ENCODE measurements around the gene ZNF620. TPM values are rescaled to one million over a fixed set of nuclear protein-coding genes. Genes with fewer than 3 reads are reported as not detected.

ZNF620 gene
- total RNA-seq (2021): 27.1 and 27.5 TPM in 2 replicates
- long read RNA-seq, transcript ZNF620-201 (5 exons, 3,291 nt): minor isoform, 38 of 264 reads
- long read RNA-seq, transcript ZNF620-202 (3 exons, 2,022 nt): major isoform, 115 of 264 reads
- long read RNA-seq, transcript ZNF620-203 (5 exons, 533 nt): minor isoform, 7 of 264 reads
- long read RNA-seq, partial matches to known transcripts: 6 of 264 reads
- long read RNA-seq, other reads (novel, unspliced or antisense): 98 of 264 reads

- no peak within 1 kb of the TSS for H3K56ac ChIP-seq (ENCODE audit: insufficient read length, low read depth, low read length)
- H3K4me3 Mint-ChIP-seq: peak within 1 kb of the TSS; percentile 97 to 99
- H3K79me1 ChIP-seq (ENCODE audit: insufficient read depth, low read depth, low read length, poor library complexity, severe bottlenecking): no peaks in the 10 kb centered on the region
- H3K23me2 ChIP-seq (ENCODE audit: insufficient read length, low read depth, low read length, poor library complexity, severe bottlenecking): peaks cover 4% of the 10 kb centered on the region
- no CpG with 5 or more reads among the region's 44 CpGs for WGBS (ENCODE audit: extremely low coverage, insufficient read length, low lambda C conversion rate)
- H3K4me2 ChIP-seq (ENCODE audit: insufficient read depth, insufficient read length, low read length): peak within 1 kb of the TSS; percentile 85
- peaks cover 10 to 14% of the 10 kb centered on the region in 2 experiments for H3K4me1 Mint-ChIP-seq
- H2BK120ac ChIP-seq (ENCODE audit: low read depth, low read length, poor library complexity, severe bottlenecking): no peak within 1 kb of the TSS
- H3K4ac ChIP-seq (ENCODE audit: low read depth, low read length): no peak within 1 kb of the TSS
- no peak within 1 kb of the TSS for H4K8ac ChIP-seq (replicated peaks; ENCODE audit: insufficient read length, low read depth, low read length)
- no peak within 1 kb of the TSS for H3K27ac ChIP-seq (ENCODE audit: insufficient read length, low read depth, low read length)
- no peak within 1 kb of the TSS for H2BK12ac ChIP-seq (ENCODE audit: insufficient read length, low read depth, low read length)
- no peaks in the 10 kb centered on the region for H4K20me1 ChIP-seq (ENCODE audit: control insufficient read depth, insufficient read depth, insufficient read length)
- no peak within 1 kb of the TSS for H2BK20ac ChIP-seq (ENCODE audit: low read depth, low read length, poor library complexity, severe bottlenecking)
- H3K27me3 ChIP-seq (ENCODE audit: insufficient read depth, low read length): no peaks in the 10 kb centered on the region
- TF ChIP-seq, protein P1, sequence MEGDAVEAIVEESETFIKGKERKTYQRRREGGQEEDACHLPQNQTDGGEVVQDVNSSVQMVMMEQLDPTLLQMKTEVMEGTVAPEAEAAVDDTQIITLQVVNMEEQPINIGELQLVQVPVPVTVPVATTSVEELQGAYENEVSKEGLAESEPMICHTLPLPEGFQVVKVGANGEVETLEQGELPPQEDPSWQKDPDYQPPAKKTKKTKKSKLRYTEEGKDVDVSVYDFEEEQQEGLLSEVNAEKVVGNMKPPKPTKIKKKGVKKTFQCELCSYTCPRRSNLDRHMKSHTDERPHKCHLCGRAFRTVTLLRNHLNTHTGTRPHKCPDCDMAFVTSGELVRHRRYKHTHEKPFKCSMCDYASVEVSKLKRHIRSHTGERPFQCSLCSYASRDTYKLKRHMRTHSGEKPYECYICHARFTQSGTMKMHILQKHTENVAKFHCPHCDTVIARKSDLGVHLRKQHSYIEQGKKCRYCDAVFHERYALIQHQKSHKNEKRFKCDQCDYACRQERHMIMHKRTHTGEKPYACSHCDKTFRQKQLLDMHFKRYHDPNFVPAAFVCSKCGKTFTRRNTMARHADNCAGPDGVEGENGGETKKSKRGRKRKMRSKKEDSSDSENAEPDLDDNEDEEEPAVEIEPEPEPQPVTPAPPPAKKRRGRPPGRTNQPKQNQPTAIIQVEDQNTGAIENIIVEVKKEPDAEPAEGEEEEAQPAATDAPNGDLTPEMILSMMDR (conservative IDR thresholded peaks at IDR 0.05): peak; percentile 58
- no peak within 1 kb of the TSS for H2BK15ac ChIP-seq (ENCODE audit: low read depth, low read length)
- H3K14ac ChIP-seq (ENCODE audit: insufficient read depth, low read length): peak within 1 kb of the TSS; percentile 84; the same call in 1 of the 2 replicates
- no peaks in the 10 kb centered on the region for H3K4me1 ChIP-seq (ENCODE audit: insufficient read depth, low read length)
- no peak within 1 kb of the TSS for H2AK5ac ChIP-seq (ENCODE audit: insufficient read length, low read length)
- peaks cover 0 to 2% of the 10 kb centered on the region in 2 experiments; a peak in 1 of 5 replicates for H3K9me3 Mint-ChIP-seq
- peak within 1 kb of the TSS; percentile 88 for H3K9ac ChIP-seq (ENCODE audit: extremely low read depth, insufficient read length, low read length)
- peaks cover 14 to 35% (median 33%) of the 10 kb centered on the region in 3 experiments; a peak in 6 of 7 replicates for H3K36me3 Mint-ChIP-seq (ENCODE audit: insufficient read depth in 1 of 3, low read depth in 3 of 3)
- DNase-seq: peak; percentile 93
- H3K27me3 Mint-ChIP-seq (ENCODE audit: low read depth): no peaks in the 10 kb centered on the region
- no peaks in the 10 kb centered on the region for H3K9me3 ChIP-seq (ENCODE audit: control insufficient read depth, low read depth, low read length)
- H3K27ac Mint-ChIP-seq: peak within 1 kb of the TSS; percentile 94 to 98 (median 97)
- no peak within 1 kb of the TSS for H4K91ac ChIP-seq (ENCODE audit: insufficient read length, low read depth, low read length)
- H3K79me2 ChIP-seq (ENCODE audit: insufficient read depth, low read length): peaks cover 2% of the 10 kb centered on the region; the same call in 1 of the 2 replicates
- peak within 1 kb of the TSS; percentile 63 for H2AFZ ChIP-seq (ENCODE audit: low read length)
- H3K18ac ChIP-seq (ENCODE audit: insufficient read length, low read depth, low read length): peak within 1 kb of the TSS; percentile 52
- H2BK5ac ChIP-seq (ENCODE audit: insufficient read length, low read length): no peak within 1 kb of the TSS
- no peak within 1 kb of the TSS for H3T11ph ChIP-seq (ENCODE audit: low read length)
- H4K5ac ChIP-seq (ENCODE audit: insufficient read length, low read depth, low read length): no peak within 1 kb of the TSS
- no peak within 1 kb of the TSS for H3K23ac ChIP-seq (ENCODE audit: insufficient read length, low read depth, low read length)
Measured at GRCh38 chr3:40505599-40506462, at the start of gene ZNF620. ZNF620 (plus strand) TSS chr3:40506039; CDS start chr3:40506353, 314 bp downstream.

All from H9 (cell line).